ENCODE measurements around the gene SPRING1.

Gene SPRING1

DNA sequence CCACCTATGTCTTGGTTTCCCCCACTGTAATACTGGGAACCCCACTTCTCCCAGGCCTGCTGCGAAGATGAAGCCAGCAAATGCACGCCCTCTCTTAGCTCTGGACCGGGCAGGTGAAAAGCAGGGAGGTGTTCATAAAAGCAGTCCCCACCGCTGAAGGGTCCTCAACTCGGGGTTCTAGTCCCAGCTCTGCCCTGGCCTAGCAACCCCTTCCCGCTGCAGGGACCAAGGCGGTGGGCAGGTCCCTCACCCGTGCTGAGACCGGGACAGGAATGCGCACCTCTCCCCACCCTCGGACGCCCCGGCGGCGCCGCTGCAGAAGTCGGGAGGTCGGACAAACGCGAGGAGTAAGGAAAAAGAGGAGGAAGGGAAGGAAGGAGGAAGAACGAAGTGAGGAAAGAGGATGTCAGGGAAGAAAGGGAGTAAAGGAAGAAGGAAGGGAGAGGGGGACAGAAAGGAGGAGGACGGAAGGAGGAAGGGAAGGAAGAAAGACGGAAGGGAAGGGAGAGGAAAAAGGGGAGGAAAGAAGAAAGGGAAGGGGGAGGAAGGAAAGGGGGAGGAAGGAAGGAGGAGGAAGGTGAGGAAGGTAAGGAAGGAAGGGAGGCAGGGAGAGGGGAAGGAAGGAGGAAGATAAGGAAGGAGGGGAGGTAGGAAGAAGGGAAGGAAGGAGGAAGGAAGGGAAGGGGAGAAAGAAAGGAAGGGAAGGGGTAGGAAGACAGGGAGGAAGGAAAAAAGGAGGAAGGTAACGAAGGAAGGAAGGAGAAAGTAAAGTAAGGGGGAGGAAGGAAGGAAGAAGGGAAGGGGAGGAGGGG is 701 bp downstream of the SPRING1 start (continued):
- TF ChIP-seq, protein P1, sequence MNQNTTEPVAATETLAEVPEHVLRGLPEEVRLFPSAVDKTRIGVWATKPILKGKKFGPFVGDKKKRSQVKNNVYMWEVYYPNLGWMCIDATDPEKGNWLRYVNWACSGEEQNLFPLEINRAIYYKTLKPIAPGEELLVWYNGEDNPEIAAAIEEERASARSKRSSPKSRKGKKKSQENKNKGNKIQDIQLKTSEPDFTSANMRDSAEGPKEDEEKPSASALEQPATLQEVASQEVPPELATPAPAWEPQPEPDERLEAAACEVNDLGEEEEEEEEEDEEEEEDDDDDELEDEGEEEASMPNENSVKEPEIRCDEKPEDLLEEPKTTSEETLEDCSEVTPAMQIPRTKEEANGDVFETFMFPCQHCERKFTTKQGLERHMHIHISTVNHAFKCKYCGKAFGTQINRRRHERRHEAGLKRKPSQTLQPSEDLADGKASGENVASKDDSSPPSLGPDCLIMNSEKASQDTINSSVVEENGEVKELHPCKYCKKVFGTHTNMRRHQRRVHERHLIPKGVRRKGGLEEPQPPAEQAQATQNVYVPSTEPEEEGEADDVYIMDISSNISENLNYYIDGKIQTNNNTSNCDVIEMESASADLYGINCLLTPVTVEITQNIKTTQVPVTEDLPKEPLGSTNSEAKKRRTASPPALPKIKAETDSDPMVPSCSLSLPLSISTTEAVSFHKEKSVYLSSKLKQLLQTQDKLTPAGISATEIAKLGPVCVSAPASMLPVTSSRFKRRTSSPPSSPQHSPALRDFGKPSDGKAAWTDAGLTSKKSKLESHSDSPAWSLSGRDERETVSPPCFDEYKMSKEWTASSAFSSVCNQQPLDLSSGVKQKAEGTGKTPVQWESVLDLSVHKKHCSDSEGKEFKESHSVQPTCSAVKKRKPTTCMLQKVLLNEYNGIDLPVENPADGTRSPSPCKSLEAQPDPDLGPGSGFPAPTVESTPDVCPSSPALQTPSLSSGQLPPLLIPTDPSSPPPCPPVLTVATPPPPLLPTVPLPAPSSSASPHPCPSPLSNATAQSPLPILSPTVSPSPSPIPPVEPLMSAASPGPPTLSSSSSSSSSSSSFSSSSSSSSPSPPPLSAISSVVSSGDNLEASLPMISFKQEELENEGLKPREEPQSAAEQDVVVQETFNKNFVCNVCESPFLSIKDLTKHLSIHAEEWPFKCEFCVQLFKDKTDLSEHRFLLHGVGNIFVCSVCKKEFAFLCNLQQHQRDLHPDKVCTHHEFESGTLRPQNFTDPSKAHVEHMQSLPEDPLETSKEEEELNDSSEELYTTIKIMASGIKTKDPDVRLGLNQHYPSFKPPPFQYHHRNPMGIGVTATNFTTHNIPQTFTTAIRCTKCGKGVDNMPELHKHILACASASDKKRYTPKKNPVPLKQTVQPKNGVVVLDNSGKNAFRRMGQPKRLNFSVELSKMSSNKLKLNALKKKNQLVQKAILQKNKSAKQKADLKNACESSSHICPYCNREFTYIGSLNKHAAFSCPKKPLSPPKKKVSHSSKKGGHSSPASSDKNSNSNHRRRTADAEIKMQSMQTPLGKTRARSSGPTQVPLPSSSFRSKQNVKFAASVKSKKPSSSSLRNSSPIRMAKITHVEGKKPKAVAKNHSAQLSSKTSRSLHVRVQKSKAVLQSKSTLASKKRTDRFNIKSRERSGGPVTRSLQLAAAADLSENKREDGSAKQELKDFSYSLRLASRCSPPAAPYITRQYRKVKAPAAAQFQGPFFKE (tag by site-specific recombination; IDR thresholded peaks at IDR 0.05; ENCODE audit: borderline replicate concordance), result 0 out of 2 replicates have a peak, but pooled peaks have one; percentile 50
- TF ChIP-seq IKZF3 (tag by site-specific recombination; IDR thresholded peaks at IDR 0.05) (no peak), HOXA7 (CRISPR knock-in tag; IDR thresholded peaks at IDR 0.05; ENCODE audit: borderline replicate concordance) (no peak), ZNF785 (tag by site-specific recombination; IDR thresholded peaks at IDR 0.05) (0 out of 2 replicates have a peak, but pooled peaks have one; percentile 21), ZIC2 (tag by site-specific recombination; IDR thresholded peaks at IDR 0.05) (no peak), ZBTB1 (tag by site-specific recombination; IDR thresholded peaks at IDR 0.05) (no peak), ZNF169 (tag by site-specific recombination; IDR thresholded peaks at IDR 0.05) (0 out of 2 replicates have a peak, but pooled peaks have one; percentile 52), ZNF155 (tag by site-specific recombination; IDR thresholded peaks at IDR 0.05) (no peak), ZNF292 (tag by site-specific recombination; IDR thresholded peaks at IDR 0.05; ENCODE audit: borderline replicate concordance, low read depth) (no peak), YY1 (tag by site-specific recombination; IDR thresholded peaks at IDR 0.05) (no peak), ZNF19 (tag by site-specific recombination; IDR thresholded peaks at IDR 0.05; ENCODE audit: low read depth) (no peak), PRDM1 (tag by site-specific recombination; IDR thresholded peaks at IDR 0.05) (peak; percentile 97), ZNF335 (tag by site-specific recombination; conservative IDR thresholded peaks at IDR 0.05) (peak; percentile 64), ZNF274 (IDR thresholded peaks at IDR 0.05; ENCODE audit: low read length) (no peak), ZNF274 (tag by site-specific recombination; IDR thresholded peaks at IDR 0.05; ENCODE audit: borderline replicate concordance) (no peak), ZNF830 (tag by site-specific recombination; IDR thresholded peaks at IDR 0.05; ENCODE audit: low read depth) (no peak), ZNF266 (tag by site-specific recombination; IDR thresholded peaks at IDR 0.05; ENCODE audit: low read depth) (peak; percentile 52; the same call in 1 of the 2 replicates), ZNF341 (tag by site-specific recombination; IDR thresholded peaks at IDR 0.05; ENCODE audit: low read depth) (peak; percentile 48), ZBTB7A (tag by site-specific recombination; IDR thresholded peaks at IDR 0.05; ENCODE audit: low read depth) (peak; percentile 73; the same call in 1 of the 2 replicates), YY2 (tag by site-specific recombination; IDR thresholded peaks at IDR 0.05) (peak; percentile 72; the same call in 1 of the 2 replicates), ZNF843 (tag by site-specific recombination; IDR thresholded peaks at IDR 0.05) (no peak; the same call in 1 of the 2 replicates), ZNF23 (tag by site-specific recombination; IDR thresholded peaks at IDR 0.05; ENCODE audit: borderline replicate concordance) (no peak), ZNF133 (tag by site-specific recombination; IDR thresholded peaks at IDR 0.05) (peak; percentile 41; the same call in 1 of the 2 replicates)
- TF ChIP-seq, protein P2, sequence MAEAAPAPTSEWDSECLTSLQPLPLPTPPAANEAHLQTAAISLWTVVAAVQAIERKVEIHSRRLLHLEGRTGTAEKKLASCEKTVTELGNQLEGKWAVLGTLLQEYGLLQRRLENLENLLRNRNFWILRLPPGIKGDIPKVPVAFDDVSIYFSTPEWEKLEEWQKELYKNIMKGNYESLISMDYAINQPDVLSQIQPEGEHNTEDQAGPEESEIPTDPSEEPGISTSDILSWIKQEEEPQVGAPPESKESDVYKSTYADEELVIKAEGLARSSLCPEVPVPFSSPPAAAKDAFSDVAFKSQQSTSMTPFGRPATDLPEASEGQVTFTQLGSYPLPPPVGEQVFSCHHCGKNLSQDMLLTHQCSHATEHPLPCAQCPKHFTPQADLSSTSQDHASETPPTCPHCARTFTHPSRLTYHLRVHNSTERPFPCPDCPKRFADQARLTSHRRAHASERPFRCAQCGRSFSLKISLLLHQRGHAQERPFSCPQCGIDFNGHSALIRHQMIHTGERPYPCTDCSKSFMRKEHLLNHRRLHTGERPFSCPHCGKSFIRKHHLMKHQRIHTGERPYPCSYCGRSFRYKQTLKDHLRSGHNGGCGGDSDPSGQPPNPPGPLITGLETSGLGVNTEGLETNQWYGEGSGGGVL (tag by site-specific recombination; IDR thresholded peaks at IDR 0.05), result peak; percentile 83
- TF ChIP-seq, protein P3, sequence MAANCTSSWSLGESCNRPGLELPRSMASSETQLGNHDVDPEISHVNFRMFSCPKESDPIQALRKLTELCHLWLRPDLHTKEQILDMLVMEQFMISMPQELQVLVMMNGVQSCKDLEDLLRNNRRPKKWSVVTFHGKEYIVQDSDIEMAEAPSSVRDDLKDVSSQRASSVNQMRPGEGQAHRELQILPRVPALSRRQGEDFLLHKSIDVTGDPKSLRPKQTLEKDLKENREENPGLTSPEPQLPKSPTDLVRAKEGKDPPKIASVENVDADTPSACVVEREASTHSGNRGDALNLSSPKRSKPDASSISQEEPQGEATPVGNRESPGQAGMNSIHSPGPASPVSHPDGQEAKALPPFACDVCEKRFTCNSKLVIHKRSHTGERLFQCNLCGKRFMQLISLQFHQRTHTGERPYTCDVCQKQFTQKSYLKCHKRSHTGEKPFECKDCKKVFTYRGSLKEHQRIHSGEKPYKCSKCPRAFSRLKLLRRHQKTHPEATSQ (tag by site-specific recombination; IDR thresholded peaks at IDR 0.05), result no peak
- TF ChIP-seq, protein P4, sequence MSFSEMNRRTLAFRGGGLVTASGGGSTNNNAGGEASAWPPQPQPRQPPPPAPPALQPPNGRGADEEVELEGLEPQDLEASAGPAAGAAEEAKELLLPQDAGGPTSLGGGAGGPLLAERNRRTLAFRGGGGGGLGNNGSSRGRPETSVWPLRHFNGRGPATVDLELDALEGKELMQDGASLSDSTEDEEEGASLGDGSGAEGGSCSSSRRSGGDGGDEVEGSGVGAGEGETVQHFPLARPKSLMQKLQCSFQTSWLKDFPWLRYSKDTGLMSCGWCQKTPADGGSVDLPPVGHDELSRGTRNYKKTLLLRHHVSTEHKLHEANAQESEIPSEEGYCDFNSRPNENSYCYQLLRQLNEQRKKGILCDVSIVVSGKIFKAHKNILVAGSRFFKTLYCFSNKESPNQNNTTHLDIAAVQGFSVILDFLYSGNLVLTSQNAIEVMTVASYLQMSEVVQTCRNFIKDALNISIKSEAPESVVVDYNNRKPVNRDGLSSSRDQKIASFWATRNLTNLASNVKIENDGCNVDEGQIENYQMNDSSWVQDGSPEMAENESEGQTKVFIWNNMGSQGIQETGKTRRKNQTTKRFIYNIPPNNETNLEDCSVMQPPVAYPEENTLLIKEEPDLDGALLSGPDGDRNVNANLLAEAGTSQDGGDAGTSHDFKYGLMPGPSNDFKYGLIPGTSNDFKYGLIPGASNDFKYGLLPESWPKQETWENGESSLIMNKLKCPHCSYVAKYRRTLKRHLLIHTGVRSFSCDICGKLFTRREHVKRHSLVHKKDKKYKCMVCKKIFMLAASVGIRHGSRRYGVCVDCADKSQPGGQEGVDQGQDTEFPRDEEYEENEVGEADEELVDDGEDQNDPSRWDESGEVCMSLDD (tag by site-specific recombination; IDR thresholded peaks at IDR 0.05), result peak; percentile 51; the same call in 1 of the 2 replicates
